GM21515 (cell line): Measurements from ENCODE around the gene RPA3.
A peak's percentile ranks its signal among the peaks of the same experiment; 100 is the strongest.
"Not testable (repeated sequence)": the region's sequence is repeated elsewhere in the genome, so short reads cannot be mapped to it uniquely, and the experiment has no call there.

Experiments
- ATAC-seq: cut with Tn5 transposase; IDR thresholded peaks from one replicate; pipeline ENCODE4 v1.9.1; 2021; ENCODE audit not compliant: unreplicated experiment

The RPA3 gene

GRCh38 chr7:7662527-7662926 lies 55.9 kb downstream of the RPA3 start:
- no peak for ATAC-seq

GRCh38 chr7:7656459-7656858 lies 61.9 kb downstream of the RPA3 start:
- not testable (repeated sequence) for ATAC-seq

- no peak for ATAC-seq
Observed at GRCh38 chr7:7654964-7655715, 63.3 kb downstream of the RPA3 start.

- ATAC-seq = no peak
Observed at GRCh38 chr7:7653593-7654187, 64.7 kb downstream of the RPA3 start.

- ATAC-seq = no peak
Observed at GRCh38 chr7:7652798-7653540, 65.4 kb downstream of the RPA3 start.

- ATAC-seq = no peak
Observed at GRCh38 chr7:7651479-7651878, 66.9 kb downstream of the RPA3 start.

GRCh38 chr7:7650682-7651206 lies 67.7 kb downstream of the RPA3 start:
- ATAC-seq = no peak

GRCh38 chr7:7647495-7648036 lies 70.8 kb downstream of the RPA3 start:
- ATAC-seq = no peak

- no peak for ATAC-seq
Observed at GRCh38 chr7:7642081-7642480, 76.3 kb downstream of the RPA3 start.

GRCh38 chr7:7641129-7641663 lies 77.2 kb downstream of the RPA3 start:
- peak; percentile 4 for ATAC-seq

- peak; percentile 98 for ATAC-seq
Observed at GRCh38 chr7:7640221-7641128, 77.9 kb downstream of the RPA3 start, which contains the start of gene UMAD1. UMAD1 (plus strand) TSS chr7:7640752; CDS start chr7:7673372, 32,620 bp downstream.

- ATAC-seq = no peak
Observed at GRCh38 chr7:7639847-7640220, 78.6 kb downstream of the RPA3 start.

- ATAC-seq = no peak
Observed at GRCh38 chr7:7639421-7639820, 79.0 kb downstream of the RPA3 start.

- no peak for ATAC-seq
Observed at GRCh38 chr7:7630626-7631329, 87.6 kb downstream of the RPA3 start.

GRCh38 chr7:7628476-7628875 lies 89.9 kb downstream of the RPA3 start:
- no peak for ATAC-seq

- no peak for ATAC-seq
Observed at GRCh38 chr7:7620644-7621210, 97.7 kb downstream of the RPA3 start.

GRCh38 chr7:7620236-7620635 lies 98.2 kb downstream of the RPA3 start:
- ATAC-seq = no peak

- no peak for ATAC-seq
Observed at GRCh38 chr7:7618410-7618809, 100.0 kb downstream of the RPA3 start.

- ATAC-seq = no peak
Observed at GRCh38 chr7:7617550-7617949, 100.9 kb downstream of the RPA3 start.
